Esophagus muscularis mucosa (tissue), 4 donors: ENCODE measurements around the gene SDK2.

ENCODE experiments used
- CTCF ChIP-seq, 3 experiments: fragments of 200-600 bp in 2 of 3; fragments of 450-650 bp in 1 of 3; sonication (generic) in 2 of 3; IDR thresholded peaks; one replicate each; pipeline ENCODE4 v1.5.1; 2017 to 2019; ENCODE audit warnings: antibody characterized with exemption in 3 of 3, mild to moderate bottlenecking in 2 of 3, moderate library complexity in 1 of 3
- EP300 ChIP-seq: sonication (generic); formaldehyde crosslinking; IDR thresholded peaks from one replicate; pipeline ENCODE4 v1.6.1; 2017; ENCODE audit warnings: antibody characterized with exemption
- POLR2A ChIP-seq: fragments of 450-650 bp; IDR thresholded peaks from one replicate; pipeline ENCODE4 v1.6.1; 2017; ENCODE audit warnings: antibody characterized with exemption, moderate library complexity, mild to moderate bottlenecking, low read depth
- POLR2AphosphoS5 ChIP-seq, 2 donors: sonication (generic); formaldehyde crosslinking; IDR thresholded peaks; one replicate each; pipeline ENCODE4 v1.6.1; 2017; ENCODE audit warnings: antibody characterized with exemption in 2 of 2

DNA sequence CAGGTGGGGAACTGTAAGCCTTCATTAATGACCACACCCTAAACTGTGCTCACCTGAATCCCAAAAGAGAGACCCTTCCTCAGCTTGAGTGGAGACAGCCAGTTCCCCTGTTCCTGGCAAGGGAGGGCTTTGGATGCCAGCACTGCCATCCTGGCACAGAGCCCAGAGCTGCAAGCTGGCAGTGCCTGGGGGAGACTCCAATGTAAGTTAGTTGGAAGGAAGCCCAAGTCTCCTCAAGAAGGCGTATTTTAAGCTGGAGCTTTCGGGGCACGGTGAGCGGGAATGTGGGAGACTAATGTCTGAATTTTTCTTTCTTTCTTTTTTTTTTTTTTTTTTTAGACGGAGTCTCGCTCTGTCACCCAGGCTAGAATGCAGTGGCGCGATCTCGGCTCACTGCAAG is 337.1 kb downstream of the SDK2 start:
- TF ChIP-seq CTCF (IDR thresholded peaks at IDR 0.05), result no peak
- TF ChIP-seq EP300, result no peak
- TF ChIP-seq POLR2A, result no peak
- TF ChIP-seq POLR2AphosphoS5 (IDR thresholded peaks at IDR 0.05), result no peak
